ENCODE results near the gene MAPT. TPM values are rescaled to one million over a fixed set of nuclear protein-coding genes. Genes with fewer than 3 reads are reported as not detected.

MAPT gene
- total RNA-seq, 2 experiments from 2014 or later: 1.5 to 1.8 TPM

- DNase-seq: no peak
- CTCF ChIA-PET: interaction anchor here (1.5 kb wide), 1 partner anchor 34 kb away, joined by 3 read pairs; no protein-coding TSS in a partner anchor
- Mint-ChIP-seq H3K27me3 (no peaks in the 10 kb centered on the region), H3K9me3 (no peaks in the 10 kb centered on the region), H3K4me1 (ENCODE audit: low read depth) (no peaks in the 10 kb centered on the region), H3K4me3 (no peak overlapping the region), H3K27ac (no peak overlapping the region), H3K36me3 (no peaks in the 10 kb centered on the region)
- POLR2A ChIA-PET: no interaction called here
- intact Hi-C loops (cut with micrococcal nuclease): no loop called here
Observed at GRCh38 chr17:45982791-45983613, 88.6 kb downstream of the MAPT start.

GRCh38 chr17:45983614-45984310, 89.4 kb downstream of the MAPT start:
- Mint-ChIP-seq H3K36me3 (no peaks in the 10 kb centered on the region), H3K27me3 (no peaks in the 10 kb centered on the region), H3K9me3 (no peaks in the 10 kb centered on the region), H3K4me1 (ENCODE audit: low read depth) (no peaks in the 10 kb centered on the region), H3K27ac (no peak overlapping the region), H3K4me3 (no peak overlapping the region)
- DNase-seq: no peak
- intact Hi-C loops (cut with micrococcal nuclease): no loop called here
- ChIA-PET POLR2A (no interaction called here), CTCF (interaction anchor here (1.5 kb wide), 1 partner anchor 35 kb away, joined by 3 read pairs; no protein-coding TSS in a partner anchor)

- intact Hi-C loops (cut with micrococcal nuclease): no loop called here
- Mint-ChIP-seq H3K4me1 (ENCODE audit: low read depth) (no peaks in the 10 kb centered on the region), H3K27ac (no peak overlapping the region), H3K9me3 (no peaks in the 10 kb centered on the region), H3K36me3 (no peaks in the 10 kb centered on the region), H3K27me3 (no peaks in the 10 kb centered on the region), H3K4me3 (no peak overlapping the region)
- CTCF ChIA-PET: interaction anchor here (1.5 kb wide), 1 partner anchor 36 kb away, joined by 3 read pairs; no protein-coding TSS in a partner anchor
- POLR2A ChIA-PET: no interaction called here
- DNase-seq: no peak
Observed at GRCh38 chr17:45984368-45984767, 90.0 kb downstream of the MAPT start.

GRCh38 chr17:45985447-45985846, 91.1 kb downstream of the MAPT start:
- intact Hi-C loops (cut with micrococcal nuclease): no loop called here
- ChIA-PET CTCF (no interaction called here), POLR2A (no interaction called here)
- no peak overlapping the region for H3K27ac Mint-ChIP-seq
- H3K27me3 Mint-ChIP-seq: no peaks in the 10 kb centered on the region
- no peaks in the 10 kb centered on the region for H3K36me3 Mint-ChIP-seq
- H3K4me3 Mint-ChIP-seq: no peak overlapping the region
- DNase-seq: no peak
- H3K4me1 Mint-ChIP-seq (ENCODE audit: low read depth): no peaks in the 10 kb centered on the region
- H3K9me3 Mint-ChIP-seq: no peaks in the 10 kb centered on the region

- intact Hi-C loops (cut with micrococcal nuclease): no loop called here
- H3K9me3 Mint-ChIP-seq: no peaks in the 10 kb centered on the region
- ChIA-PET POLR2A (no interaction called here), CTCF (interaction anchor here (1.7 kb wide), 1 partner anchor 37 kb away, joined by 5 read pairs; no protein-coding TSS in a partner anchor)
- H3K27me3 Mint-ChIP-seq: no peaks in the 10 kb centered on the region
- no peak overlapping the region for H3K4me3 Mint-ChIP-seq
- H3K27ac Mint-ChIP-seq: no peak overlapping the region
- H3K36me3 Mint-ChIP-seq: no peaks in the 10 kb centered on the region
- H3K4me1 Mint-ChIP-seq (ENCODE audit: low read depth): no peaks in the 10 kb centered on the region
- DNase-seq: no peak
Observed at GRCh38 chr17:45986056-45986455, 91.7 kb downstream of the MAPT start.

GRCh38 chr17:45987706-45988105, 93.4 kb downstream of the MAPT start:
- DNase-seq: no peak
- Mint-ChIP-seq H3K36me3 (no peaks in the 10 kb centered on the region), H3K27ac (no peak overlapping the region), H3K4me1 (ENCODE audit: low read depth) (no peaks in the 10 kb centered on the region), H3K27me3 (no peaks in the 10 kb centered on the region), H3K4me3 (no peak overlapping the region), H3K9me3 (no peaks in the 10 kb centered on the region)
- intact Hi-C loops (cut with micrococcal nuclease): no loop called here
- ChIA-PET CTCF (interaction anchor here (1.7 kb wide), 1 partner anchor 38 kb away, joined by 5 read pairs; no protein-coding TSS in a partner anchor), POLR2A (no interaction called here)

GRCh38 chr17:45989759-45990158, 95.4 kb downstream of the MAPT start:
- Mint-ChIP-seq H3K27ac (no peak overlapping the region), H3K9me3 (no peaks in the 10 kb centered on the region), H3K4me3 (no peak overlapping the region), H3K4me1 (ENCODE audit: low read depth) (no peaks in the 10 kb centered on the region), H3K36me3 (no peaks in the 10 kb centered on the region), H3K27me3 (no peaks in the 10 kb centered on the region)
- ChIA-PET POLR2A (no interaction called here), CTCF (interaction anchor here (1.2 kb wide), 2 partner anchors 12 to 41 kb away, joined by 3 to 4 read pairs; no protein-coding TSS in a partner anchor)
- intact Hi-C loops (cut with micrococcal nuclease): no loop called here
- no peak for DNase-seq

- Mint-ChIP-seq H3K27ac (no peak overlapping the region), H3K4me3 (no peak overlapping the region), H3K4me1 (ENCODE audit: low read depth) (no peaks in the 10 kb centered on the region), H3K9me3 (no peaks in the 10 kb centered on the region), H3K36me3 (no peaks in the 10 kb centered on the region), H3K27me3 (no peaks in the 10 kb centered on the region)
- no peak for DNase-seq
- intact Hi-C loops (cut with micrococcal nuclease): no loop called here
- CTCF ChIA-PET: interaction anchor here (1.0 to 1.2 kb wide), 3 partner anchors 11 to 222 kb away, joined by 3 to 5 read pairs (median 4); no protein-coding TSS in a partner anchor
- POLR2A ChIA-PET: no interaction called here
Observed at GRCh38 chr17:45990886-45991285, 96.5 kb downstream of the MAPT start.

GRCh38 chr17:45991341-45991740, 97.0 kb downstream of the MAPT start:
- no peaks in the 10 kb centered on the region for H3K36me3 Mint-ChIP-seq
- DNase-seq: no peak
- POLR2A ChIA-PET: no interaction called here
- no peaks in the 10 kb centered on the region for H3K4me1 Mint-ChIP-seq (ENCODE audit: low read depth)
- H3K27me3 Mint-ChIP-seq: no peaks in the 10 kb centered on the region
- no peak overlapping the region for H3K4me3 Mint-ChIP-seq
- no peaks in the 10 kb centered on the region for H3K9me3 Mint-ChIP-seq
- intact Hi-C loops (cut with micrococcal nuclease): no loop called here
- H3K27ac Mint-ChIP-seq: no peak overlapping the region
- CTCF ChIA-PET: no interaction called here

- ChIA-PET CTCF (interaction anchor here (0.7 kb wide), 1 partner anchor 571 kb away, joined by 3 read pairs; no protein-coding TSS in a partner anchor), POLR2A (no interaction called here)
- no peaks in the 10 kb centered on the region for H3K36me3 Mint-ChIP-seq
- H3K4me1 Mint-ChIP-seq (ENCODE audit: low read depth): no peaks in the 10 kb centered on the region
- intact Hi-C loops (cut with micrococcal nuclease): no loop called here
- no peak overlapping the region for H3K4me3 Mint-ChIP-seq
- H3K27me3 Mint-ChIP-seq: no peaks in the 10 kb centered on the region
- H3K9me3 Mint-ChIP-seq: no peaks in the 10 kb centered on the region
- no peak overlapping the region for H3K27ac Mint-ChIP-seq
- DNase-seq: no peak
Observed at GRCh38 chr17:45992175-45992574, 97.8 kb downstream of the MAPT start.

- Mint-ChIP-seq H3K4me3 (no peak overlapping the region), H3K27ac (no peak overlapping the region), H3K36me3 (no peaks in the 10 kb centered on the region), H3K9me3 (no peaks in the 10 kb centered on the region), H3K27me3 (no peaks in the 10 kb centered on the region), H3K4me1 (ENCODE audit: low read depth) (no peaks in the 10 kb centered on the region)
- DNase-seq: no peak
- ChIA-PET POLR2A (no interaction called here), CTCF (interaction anchor here (0.7 kb wide), 1 partner anchor 571 kb away, joined by 3 read pairs; no protein-coding TSS in a partner anchor)
- intact Hi-C loops (cut with micrococcal nuclease): no loop called here
Observed at GRCh38 chr17:45992904-45993303, 98.5 kb downstream of the MAPT start.

GRCh38 chr17:45993962-45994627, 99.7 kb downstream of the MAPT start:
- no peak for DNase-seq

More at GRCh38 chr17:45993962-45994627, 99.7 kb downstream of the MAPT start:
- Mint-ChIP-seq H3K36me3 (no peaks in the 10 kb centered on the region), H3K4me3 (no peak overlapping the region), H3K4me1 (ENCODE audit: low read depth) (no peaks in the 10 kb centered on the region), H3K27ac (no peak overlapping the region), H3K9me3 (no peaks in the 10 kb centered on the region), H3K27me3 (no peaks in the 10 kb centered on the region)
- CTCF ChIA-PET: no interaction called here
- POLR2A ChIA-PET: no interaction called here
- intact Hi-C loops (cut with micrococcal nuclease): no loop called here

Measured in activated CD4-positive, alpha-beta memory T cell treated with anti-CD3 and anti-CD28 coated beads for 36 hours (primary cell).